GM12874 (cell line): ENCODE data around the gene PKDCC.

Experiments
- CTCF ChIP-seq: IDR thresholded peaks from 2 replicates; pipeline ENCODE4 v1.5.1; 2011; ENCODE audit warnings: low read depth, mild to moderate bottlenecking, control low read depth, low read length, moderate library complexity; ENCODE audit not compliant: insufficient read depth

Gene PKDCC

GRCh38 chr2:42102024-42102590 is 54.3 kb downstream of the PKDCC start:
- TF ChIP-seq CTCF: no peak

DNA sequence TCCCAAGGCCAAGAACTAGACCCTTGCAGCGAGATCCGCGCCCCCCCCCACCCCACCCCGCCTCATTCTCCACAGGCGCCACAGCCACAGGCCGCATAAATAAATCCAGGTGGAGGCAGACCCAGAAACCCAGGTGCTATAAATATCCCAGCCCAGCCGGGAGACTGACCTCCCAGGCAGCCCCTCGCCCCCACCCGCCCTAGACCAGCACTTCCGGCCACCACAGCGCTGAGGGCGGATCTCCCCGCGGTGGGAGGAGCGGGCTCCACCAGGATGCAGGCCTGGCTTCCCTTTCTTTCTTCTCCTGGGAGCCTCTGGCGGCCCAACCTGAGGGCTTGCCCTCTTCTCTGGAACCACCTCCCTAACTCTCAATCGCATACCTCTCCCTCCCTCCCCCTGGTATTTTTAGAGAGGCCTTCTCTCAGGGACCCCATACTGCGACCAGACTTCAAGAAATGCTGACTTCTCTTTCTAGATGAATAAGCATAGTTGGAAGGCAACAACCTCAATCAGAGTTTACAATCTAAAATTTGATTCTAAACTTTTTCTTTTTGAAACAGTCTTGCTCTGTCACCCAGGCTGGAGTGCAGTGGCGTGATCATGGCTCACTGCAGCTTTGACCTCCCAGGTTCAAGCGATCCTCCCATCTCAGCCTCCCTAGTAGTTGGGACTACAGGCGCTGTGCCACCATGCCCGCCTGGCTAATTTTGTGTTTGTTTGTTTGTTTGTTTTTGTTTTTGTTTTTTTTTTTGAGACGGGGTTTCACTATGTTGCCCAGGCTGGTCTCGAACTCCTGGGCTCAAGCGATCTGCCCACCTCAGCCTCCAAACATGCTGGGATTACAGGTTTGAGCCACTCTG is 55.0 kb downstream of the PKDCC start:
- TF ChIP-seq CTCF: no peak

- no peak for TF ChIP-seq CTCF
Measured at GRCh38 chr2:42103829-42104228, 56.0 kb downstream of the PKDCC start.

DNA sequence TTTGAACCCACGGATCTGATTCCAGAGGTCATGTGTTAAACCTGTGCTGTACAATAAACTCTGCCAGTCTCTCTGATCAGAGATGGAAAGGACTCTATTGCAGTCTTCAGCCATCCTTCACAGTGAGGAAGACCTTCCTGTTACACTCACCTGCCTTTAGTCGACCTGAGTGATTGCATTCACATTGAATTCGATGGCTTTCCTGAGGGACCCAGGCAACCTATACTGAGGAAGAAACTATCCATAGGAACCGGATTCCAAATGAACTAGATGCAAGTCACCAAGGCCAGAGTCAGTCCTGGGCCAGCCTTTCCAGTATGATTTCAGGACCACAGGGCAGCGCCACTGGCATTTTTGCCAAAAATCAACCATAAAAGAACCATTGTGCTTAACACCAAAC is 56.8 kb downstream of the PKDCC start:
- no peak for TF ChIP-seq CTCF

GRCh38 chr2:42105330-42106256 is 57.8 kb downstream of the PKDCC start:
- no peak for TF ChIP-seq CTCF

- TF ChIP-seq CTCF: no peak
Measured at GRCh38 chr2:42106257-42106816, 58.5 kb downstream of the PKDCC start.
